ENCODE data around the gene PIAS1.

PIAS1 gene

GRCh38 chr15:68051109-68051508 is 3.0 kb upstream of the PIAS1 start:
- Histone ChIP-seq H3K36me3 (replicated peaks; ENCODE audit: insufficient read depth, low read length) (no peaks in the 10 kb centered on the region), H3K9me3 (replicated peaks; ENCODE audit: insufficient read depth, low read length) (no peaks in the 10 kb centered on the region), H3F3A (ENCODE audit: insufficient read depth, low read length) (peaks cover 3% of the 10 kb centered on the region), H3K27ac (ENCODE audit: low read length) (no peak overlapping the region), H3K9ac (ENCODE audit: low read length) (no peak overlapping the region), H3K4me3 (ENCODE audit: low read length) (peak overlapping the region; percentile 1; the same call in 1 of the 2 replicates), H3K4me1 (ENCODE audit: low read length) (peaks cover 13% of the 10 kb centered on the region), H3K4me2 (ENCODE audit: low read depth, low read length) (peak overlapping the region; percentile 7; the same call in 1 of the 2 replicates), H3K27me3 (replicated peaks; ENCODE audit: insufficient read depth, low read length) (no peaks in the 10 kb centered on the region), H3K79me2 (ENCODE audit: low read length) (peaks cover 20% of the 10 kb centered on the region), H2AFZ (ENCODE audit: low read length) (0 out of 2 replicates have a peak overlapping the region, but pooled peaks have one; percentile 3), H3K9me2 (replicated peaks; ENCODE audit: insufficient read depth, low read length) (no peaks in the 10 kb centered on the region), H4K20me1 (ENCODE audit: insufficient read depth, low read length) (0 out of 2 replicates have a peak, but pooled peaks cover 2% of the 10 kb centered on the region)
- DNase-seq = peak; percentile 22
- TF ChIP-seq EZH2 (optimal IDR thresholded peaks at IDR 0.05; ENCODE audit: low read depth, low read length) (no peak), CTCF (IDR thresholded peaks at IDR 0.05; ENCODE audit: low read length) (peak; percentile 52), EZH2phosphoT487 (IDR thresholded peaks at IDR 0.05; ENCODE audit: low read length) (no peak)

- DNase-seq = no peak
- no peak overlapping the region for H3K4me3 ChIP-seq (ENCODE audit: low read length)
- H2AFZ ChIP-seq (ENCODE audit: low read length) = no peak overlapping the region
- H3K9me2 ChIP-seq (replicated peaks; ENCODE audit: insufficient read depth, low read length) = no peaks in the 10 kb centered on the region
- H3K27me3 ChIP-seq (replicated peaks; ENCODE audit: insufficient read depth, low read length) = no peaks in the 10 kb centered on the region
- H3K4me2 ChIP-seq (ENCODE audit: low read depth, low read length) = no peak overlapping the region
- peaks cover 28% of the 10 kb centered on the region for H3K79me2 ChIP-seq (ENCODE audit: low read length)
- peaks cover 3% of the 10 kb centered on the region for H3F3A ChIP-seq (ENCODE audit: insufficient read depth, low read length)
- no peak for TF ChIP-seq EZH2 (optimal IDR thresholded peaks at IDR 0.05; ENCODE audit: low read depth, low read length)
- no peak for TF ChIP-seq EZH2phosphoT487 (IDR thresholded peaks at IDR 0.05; ENCODE audit: low read length)
- TF ChIP-seq CTCF (IDR thresholded peaks at IDR 0.05; ENCODE audit: low read length) = no peak
- H3K9me3 ChIP-seq (replicated peaks; ENCODE audit: insufficient read depth, low read length) = no peaks in the 10 kb centered on the region
- H3K4me1 ChIP-seq (ENCODE audit: low read length) = peaks cover 13% of the 10 kb centered on the region
- H3K27ac ChIP-seq (ENCODE audit: low read length) = no peak overlapping the region
- no peak overlapping the region for H3K9ac ChIP-seq (ENCODE audit: low read length)
- no peaks in the 10 kb centered on the region for H3K36me3 ChIP-seq (replicated peaks; ENCODE audit: insufficient read depth, low read length)
- 0 out of 2 replicates have a peak, but pooled peaks cover 8% of the 10 kb centered on the region for H4K20me1 ChIP-seq (ENCODE audit: insufficient read depth, low read length)
Measured at GRCh38 chr15:68051907-68052306, 2.2 kb upstream of the PIAS1 start.

- H2AFZ ChIP-seq (ENCODE audit: low read length) = no peak overlapping the region
Measured at GRCh38 chr15:68052431-68052830, 1.7 kb upstream of the PIAS1 start.

More at GRCh38 chr15:68052431-68052830, 1.7 kb upstream of the PIAS1 start:
- peaks cover 33% of the 10 kb centered on the region for H3K79me2 ChIP-seq (ENCODE audit: low read length)
- H3K36me3 ChIP-seq (replicated peaks; ENCODE audit: insufficient read depth, low read length) = no peaks in the 10 kb centered on the region
- H3K4me3 ChIP-seq (ENCODE audit: low read length) = no peak overlapping the region
- H4K20me1 ChIP-seq (ENCODE audit: insufficient read depth, low read length) = 0 out of 2 replicates have a peak, but pooled peaks cover 8% of the 10 kb centered on the region
- H3K27me3 ChIP-seq (replicated peaks; ENCODE audit: insufficient read depth, low read length) = no peaks in the 10 kb centered on the region
- DNase-seq = no peak
- no peak overlapping the region for H3K27ac ChIP-seq (ENCODE audit: low read length)
- H3F3A ChIP-seq (ENCODE audit: insufficient read depth, low read length) = peaks cover 3% of the 10 kb centered on the region
- no peaks in the 10 kb centered on the region for H3K9me3 ChIP-seq (replicated peaks; ENCODE audit: insufficient read depth, low read length)
- no peak overlapping the region for H3K9ac ChIP-seq (ENCODE audit: low read length)
- peaks cover 13% of the 10 kb centered on the region for H3K4me1 ChIP-seq (ENCODE audit: low read length)
- H3K4me2 ChIP-seq (ENCODE audit: low read depth, low read length) = no peak overlapping the region
- no peak for TF ChIP-seq EZH2phosphoT487 (IDR thresholded peaks at IDR 0.05; ENCODE audit: low read length)
- no peak for TF ChIP-seq CTCF (IDR thresholded peaks at IDR 0.05; ENCODE audit: low read length)
- no peak for TF ChIP-seq EZH2 (optimal IDR thresholded peaks at IDR 0.05; ENCODE audit: low read depth, low read length)
- H3K9me2 ChIP-seq (replicated peaks; ENCODE audit: insufficient read depth, low read length) = no peaks in the 10 kb centered on the region
